Urinary bladder (tissue), 4 donors: ENCODE measurements around the gene XYLT2. TPM values are rescaled to one million over a fixed set of nuclear protein-coding genes. Genes with fewer than 3 reads are reported as not detected.
"Not testable (repeated sequence)": the region's sequence is repeated elsewhere in the genome, so short reads cannot be mapped to it uniquely, and the experiment has no call there.

ENCODE experiments used
- DNase-seq: peaks from one replicate; pipeline ENCODE4 v3.0.0-alpha.2; 2015; ENCODE audit errors: extremely low spot score
- H3K27ac ChIP-seq: one replicate; pipeline ENCODE4 v1.5.1; 2013; ENCODE audit warnings: low read depth, mild to moderate bottlenecking, moderate library complexity
- H3K36me3 ChIP-seq: one replicate; pipeline ENCODE4 v1.6.1; 2013; ENCODE audit warnings: mild to moderate bottlenecking, moderate library complexity; ENCODE audit not compliant: insufficient read depth
- H3K4me1 ChIP-seq: one replicate; pipeline ENCODE4 v1.6.1; 2013; ENCODE audit warnings: mild to moderate bottlenecking, moderate library complexity; ENCODE audit not compliant: insufficient read depth
- H3K4me3 ChIP-seq: one replicate; pipeline ENCODE4 v1.5.1; 2013; ENCODE audit warnings: low read depth, low read length
- WGBS: extraction: QIAGEN DNeasy Blood & Tissue Kit; methylation state at CpG from one replicate; pipeline ENCODE4 v1.1.7; 2013; 5-methylcytosine and 5-hydroxymethylcytosine counted together
- polyA plus RNA-seq: library from polyadenylated mRNA; stranded (reverse); fragments of 200-250 nt; gene quantifications from one replicate; pipeline ENCODE4 v1.2.3, GENCODE V29; 2013
- total RNA-seq: library from RNA; depleted of rRNA; stranded (reverse); fragments of >200 nt; gene quantifications from one replicate; pipeline ENCODE4 v1.2.3, GENCODE V29; 2014
- donor health status: healthy with polysubstance abuse.
- donor health status: healthy.

Gene XYLT2
- total and polyA plus RNA-seq, 2 donors, result 17.6 to 27.8 TPM

GRCh38 chr17:50329716-50330115, 16.2 kb upstream of the XYLT2 start:
- WGBS, result 88% methylated on average over 3 of the region's 3 CpGs
- no peak overlapping the region for H3K4me3 ChIP-seq
- DNase-seq, result no peak
- H3K4me1 ChIP-seq, result no peaks in the 10 kb centered on the region
- H3K27ac ChIP-seq, result no peak overlapping the region
- H3K36me3 ChIP-seq, result no peaks in the 10 kb centered on the region

DNA sequence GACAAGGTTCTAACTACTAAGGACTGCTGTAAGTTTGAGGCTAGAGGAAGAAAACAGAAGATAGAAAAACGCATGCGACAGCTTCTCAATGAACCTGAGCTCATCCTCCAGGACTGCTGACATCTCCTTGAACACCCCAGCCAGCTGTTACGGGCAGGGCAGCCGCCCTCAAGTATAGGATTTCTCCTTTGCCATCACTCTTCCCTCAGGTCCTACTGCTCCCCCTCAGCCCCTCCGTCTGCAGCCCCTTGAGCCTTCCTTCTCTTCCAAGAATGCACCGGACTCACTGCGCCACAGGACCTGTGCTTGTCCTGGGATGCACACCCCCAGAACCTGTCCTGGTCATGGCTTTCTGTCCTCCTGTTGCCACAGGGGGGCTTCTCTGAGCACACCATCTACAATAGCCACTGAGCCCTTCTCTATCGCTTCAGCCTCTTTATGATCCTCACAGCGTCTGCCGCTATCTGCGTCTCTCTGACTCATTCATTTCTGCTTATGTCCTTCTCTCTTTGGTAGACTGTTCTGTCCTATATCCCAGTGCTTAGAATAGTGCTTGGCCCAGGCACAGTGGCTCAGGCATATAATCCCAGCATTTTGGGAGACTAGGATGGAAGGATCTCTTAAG, 15.7 kb upstream of the XYLT2 start:
- no peak overlapping the region for H3K4me3 ChIP-seq
- no peak for DNase-seq
- no peaks in the 10 kb centered on the region for H3K4me1 ChIP-seq
- H3K27ac ChIP-seq, result no peak overlapping the region
- H3K36me3 ChIP-seq, result no peaks in the 10 kb centered on the region
- 83% methylated on average over 11 of the region's 11 CpGs for WGBS

- Histone ChIP-seq H3K4me3 (no peak overlapping the region), H3K4me1 (no peaks in the 10 kb centered on the region), H3K27ac (no peak overlapping the region), H3K36me3 (no peaks in the 10 kb centered on the region)
- no peak for DNase-seq
- WGBS, result 74% methylated on average over 4 of the region's 4 CpGs
These were observed 14.7 kb upstream of the XYLT2 start for GRCh38 chr17:50331085-50331791.

DNA sequence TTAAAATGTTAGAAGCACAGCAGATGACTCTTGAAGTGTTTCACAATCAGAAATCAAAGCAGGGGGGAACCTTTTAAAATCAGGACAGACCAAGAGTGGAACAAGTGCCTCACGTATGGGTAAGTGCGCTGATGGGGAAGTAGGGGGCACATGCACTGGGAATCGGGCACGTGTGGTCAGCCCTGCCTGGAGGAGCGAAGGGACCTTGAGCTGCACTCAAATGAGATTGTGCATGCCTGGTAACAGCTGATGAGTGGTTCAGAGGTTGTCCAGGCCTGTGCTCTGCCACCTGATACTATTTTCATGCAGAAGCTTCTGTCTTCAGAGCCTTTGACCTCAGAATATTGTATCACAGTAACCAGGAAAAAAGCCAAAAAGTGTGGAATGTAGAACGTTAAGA, 13.7 kb upstream of the XYLT2 start:
- H3K4me3 ChIP-seq, result no peak overlapping the region
- 72% methylated on average over 6 of the region's 6 CpGs for WGBS
- no peaks in the 10 kb centered on the region for H3K36me3 ChIP-seq
- H3K27ac ChIP-seq, result no peak overlapping the region
- no peaks in the 10 kb centered on the region for H3K4me1 ChIP-seq
- no peak for DNase-seq

GRCh38 chr17:50333291-50334057, 12.5 kb upstream of the XYLT2 start:
- not testable (repeated sequence) for DNase-seq, H3K4me1 ChIP-seq, H3K36me3 ChIP-seq, H3K4me3 ChIP-seq, H3K27ac ChIP-seq
- WGBS, result 45% methylated on average over 14 of the region's 14 CpGs

- no peak for DNase-seq
- Histone ChIP-seq H3K27ac (no peak overlapping the region), H3K36me3 (no peaks in the 10 kb centered on the region), H3K4me1 (no peaks in the 10 kb centered on the region), H3K4me3 (no peak overlapping the region)
- WGBS, result 72% methylated on average over 2 of the region's 2 CpGs
These were observed 8.0 kb upstream of the XYLT2 start for GRCh38 chr17:50337956-50338355.

GRCh38 chr17:50338645-50339044, 7.3 kb upstream of the XYLT2 start:
- Histone ChIP-seq H3K4me3 (no peak overlapping the region), H3K4me1 (no peaks in the 10 kb centered on the region), H3K27ac (no peak overlapping the region), H3K36me3 (no peaks in the 10 kb centered on the region)
- no peak for DNase-seq

- no peak for DNase-seq
- Histone ChIP-seq H3K36me3 (no peaks in the 10 kb centered on the region), H3K4me1 (no peaks in the 10 kb centered on the region), H3K4me3 (no peak overlapping the region), H3K27ac (no peak overlapping the region)
These were observed 6.5 kb upstream of the XYLT2 start for GRCh38 chr17:50339381-50339780.

GRCh38 chr17:50344731-50345365, 1.1 kb upstream of the XYLT2 start:
- Histone ChIP-seq H3K4me3 (no peak overlapping the region), H3K36me3 (no peaks in the 10 kb centered on the region)

GRCh38 chr17:50346313-50347116, 589 bp downstream of the XYLT2 start:
- no peak for DNase-seq
- 1% methylated on average over 56 of the region's 57 CpGs for WGBS
- H3K36me3 ChIP-seq, result no peaks in the 10 kb centered on the region
- peak overlapping the region; percentile 95 for H3K4me3 ChIP-seq
- H3K27ac ChIP-seq, result peak overlapping the region; percentile 26
- no peaks in the 10 kb centered on the region for H3K4me1 ChIP-seq

More at GRCh38 chr17:50344731-50345365, 1.1 kb upstream of the XYLT2 start:
- Histone ChIP-seq H3K27ac (no peak overlapping the region), H3K4me1 (no peaks in the 10 kb centered on the region)
- no peak for DNase-seq
- 62% methylated on average over 13 of the region's 13 CpGs for WGBS

DNA sequence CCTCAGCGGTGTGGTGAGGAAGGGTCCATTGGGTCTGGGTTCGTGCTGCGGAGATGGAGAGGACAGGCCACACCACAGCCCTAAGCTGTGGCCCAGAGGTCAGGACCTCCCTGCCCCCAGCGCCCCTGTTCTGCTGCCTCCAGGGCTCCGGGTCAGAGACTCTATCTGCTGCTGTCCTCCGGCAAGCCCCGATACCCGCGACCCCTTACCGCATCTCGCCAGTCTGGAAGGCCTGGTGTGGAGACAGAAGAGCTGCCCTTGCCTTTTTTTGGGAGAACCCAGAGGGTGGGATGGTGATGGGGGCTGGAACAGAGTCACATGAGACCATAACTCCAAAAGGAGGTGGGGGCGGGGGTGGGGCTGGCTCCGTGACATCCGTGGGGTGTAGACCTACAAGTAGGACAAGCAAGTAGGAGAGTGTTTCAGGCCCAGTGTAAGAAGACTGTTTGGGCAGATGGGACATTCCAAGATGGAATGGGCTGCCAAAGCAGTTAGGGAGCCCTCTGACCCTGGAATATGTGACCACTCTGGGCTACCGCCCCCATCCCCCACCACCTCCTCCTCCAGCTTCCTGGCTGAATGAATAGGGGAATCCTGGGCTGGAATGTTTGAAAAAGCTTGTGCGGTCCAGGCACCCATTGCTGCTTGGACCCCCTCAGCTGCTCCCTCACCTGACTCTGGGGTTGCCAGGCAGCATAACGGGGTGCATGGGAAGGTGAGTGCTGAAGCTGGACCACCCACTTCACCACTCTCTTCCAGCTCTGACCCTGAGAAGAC, 1.4 kb downstream of the XYLT2 start:
- WGBS, result 26% methylated on average over 17 of the region's 17 CpGs

GRCh38 chr17:50347894-50348291, 2.0 kb downstream of the XYLT2 start:
- DNase-seq, result no peak
- Histone ChIP-seq H3K4me1 (no peaks in the 10 kb centered on the region), H3K27ac (no peak overlapping the region), H3K4me3 (no peak overlapping the region), H3K36me3 (no peaks in the 10 kb centered on the region)
- WGBS, result 73% methylated on average over 3 of the region's 3 CpGs

More for the DNA sequence above, 1.4 kb downstream of the XYLT2 start:
- H3K36me3 ChIP-seq, result no peaks in the 10 kb centered on the region
- no peak overlapping the region for H3K27ac ChIP-seq
- H3K4me1 ChIP-seq, result no peaks in the 10 kb centered on the region
- no peak for DNase-seq
- H3K4me3 ChIP-seq, result peak overlapping the region; percentile 95
